DMS53 (cell line): ENCODE data around the gene PDE2A.

Experiments
- DNase-seq: peaks from one replicate; lab custom pipeline; 2025; lab: John Stamatoyannopoulos, UW

PDE2A gene

DNA sequence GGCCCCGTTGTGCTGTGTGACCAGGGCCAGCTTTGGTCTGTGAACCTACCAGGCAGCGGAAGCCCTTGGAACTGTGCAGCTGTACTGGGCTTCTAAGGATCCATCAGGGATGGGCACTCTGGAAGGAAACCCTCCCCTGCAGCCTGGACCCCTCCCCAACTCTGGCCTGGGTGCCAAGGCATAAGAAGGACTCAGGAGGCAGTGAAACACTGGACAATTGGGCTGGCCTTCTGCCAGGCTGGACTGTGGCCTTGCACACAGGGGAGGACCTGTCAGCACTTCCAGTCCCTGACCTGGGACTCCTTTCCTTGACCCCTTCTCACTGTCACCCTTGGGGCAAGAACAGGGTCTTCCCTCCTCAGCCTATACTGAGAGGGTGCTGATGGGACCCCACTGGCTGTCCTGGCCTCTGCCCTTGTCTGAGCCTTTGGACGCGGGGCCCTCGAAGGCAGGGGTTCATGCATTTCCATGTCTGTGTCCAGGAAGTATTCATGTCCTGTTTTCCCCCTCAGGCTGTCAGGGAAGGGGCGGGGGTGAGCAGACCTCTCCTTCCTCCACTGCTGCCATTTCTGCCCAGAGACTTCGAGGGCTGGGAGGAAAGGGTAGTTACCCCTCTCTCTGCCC lies 39.6 kb downstream of the PDE2A start:
- DNase-seq = no peak

DNA sequence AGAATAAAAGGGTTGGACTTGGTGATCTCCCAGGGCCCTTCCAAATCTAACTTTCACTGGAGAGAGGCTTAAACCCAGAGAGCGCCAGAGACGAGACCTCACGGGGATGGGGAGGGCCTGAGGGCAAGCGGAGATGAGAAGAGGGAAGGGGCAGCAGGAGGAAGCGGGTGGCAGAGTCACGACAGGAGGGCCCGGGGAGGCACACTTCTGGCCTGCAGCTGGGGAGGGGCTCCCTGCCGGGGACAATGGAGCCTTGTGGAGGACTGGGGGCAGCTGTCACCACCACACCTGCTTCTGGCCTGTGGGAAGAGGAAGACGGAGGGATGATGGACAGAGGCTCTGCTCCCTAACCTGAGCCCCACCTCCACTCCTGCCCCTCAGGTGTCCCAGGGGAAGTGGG lies 40.2 kb downstream of the PDE2A start:
- DNase-seq = no peak

DNA sequence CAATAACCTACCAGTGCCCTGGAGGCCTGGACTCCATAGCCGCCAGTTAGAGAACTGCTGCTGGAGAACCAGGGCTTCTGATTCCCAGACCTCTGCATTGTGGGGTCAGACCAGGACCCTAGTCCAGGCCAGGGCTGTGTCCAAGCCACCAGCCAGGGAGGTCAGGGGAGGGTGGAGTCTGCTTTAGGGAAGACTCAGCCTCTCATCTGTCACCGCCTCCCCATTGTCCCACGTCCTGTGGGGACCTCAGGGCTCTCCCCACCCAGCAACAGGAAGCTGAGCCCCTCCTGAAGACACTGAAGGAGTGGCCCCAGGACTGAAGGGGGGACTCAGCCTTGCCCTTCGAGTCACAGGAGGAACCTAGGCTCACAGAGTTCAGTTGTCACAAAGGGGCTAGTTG lies 41.2 kb downstream of the PDE2A start:
- DNase-seq = no peak

DNA sequence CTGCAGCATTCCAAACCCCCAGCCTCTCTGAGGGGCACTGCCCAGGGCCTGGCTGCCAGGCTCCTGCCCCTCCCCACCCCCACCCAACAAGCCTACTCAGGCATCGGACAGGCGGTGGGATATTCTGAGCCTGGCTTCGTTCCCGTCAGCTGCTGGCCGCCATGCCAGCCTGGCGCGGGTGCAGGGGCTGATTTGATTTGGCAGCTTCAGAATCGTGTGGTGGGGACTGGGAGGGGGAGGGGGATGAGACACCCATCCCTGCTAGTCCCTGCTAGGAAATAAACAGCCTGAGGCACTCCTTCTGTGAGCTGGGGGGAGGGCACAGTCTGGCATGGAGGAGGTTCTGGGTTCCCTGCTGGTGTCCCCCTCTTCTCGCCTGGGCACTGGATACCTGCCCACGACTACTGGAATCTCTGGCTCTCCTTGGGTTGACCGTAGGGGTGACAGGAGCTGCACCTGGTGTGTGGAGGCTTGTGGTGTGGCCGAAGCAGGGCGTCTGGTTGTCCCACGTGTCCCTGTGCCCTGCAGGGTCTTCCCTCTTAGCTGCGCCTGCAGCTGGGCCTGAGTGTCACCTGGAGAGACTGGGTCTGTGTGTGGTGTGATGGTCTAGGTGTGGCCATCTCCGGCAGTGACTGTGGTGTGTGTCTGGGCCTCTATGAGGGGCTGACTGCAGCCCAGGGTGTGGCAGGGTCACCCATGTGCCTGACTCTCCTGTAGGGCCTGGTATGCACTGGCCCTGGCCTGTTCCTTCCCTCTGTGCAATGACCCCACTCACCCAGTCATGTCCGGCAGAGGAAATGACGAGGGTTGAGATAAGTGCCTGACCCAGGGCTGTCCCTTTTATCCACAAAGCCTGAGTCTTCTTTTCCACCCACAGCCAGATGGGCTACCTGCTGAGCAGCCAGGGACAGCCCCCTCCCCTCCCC lies 42.2 kb downstream of the PDE2A start:
- no peak for DNase-seq

DNA sequence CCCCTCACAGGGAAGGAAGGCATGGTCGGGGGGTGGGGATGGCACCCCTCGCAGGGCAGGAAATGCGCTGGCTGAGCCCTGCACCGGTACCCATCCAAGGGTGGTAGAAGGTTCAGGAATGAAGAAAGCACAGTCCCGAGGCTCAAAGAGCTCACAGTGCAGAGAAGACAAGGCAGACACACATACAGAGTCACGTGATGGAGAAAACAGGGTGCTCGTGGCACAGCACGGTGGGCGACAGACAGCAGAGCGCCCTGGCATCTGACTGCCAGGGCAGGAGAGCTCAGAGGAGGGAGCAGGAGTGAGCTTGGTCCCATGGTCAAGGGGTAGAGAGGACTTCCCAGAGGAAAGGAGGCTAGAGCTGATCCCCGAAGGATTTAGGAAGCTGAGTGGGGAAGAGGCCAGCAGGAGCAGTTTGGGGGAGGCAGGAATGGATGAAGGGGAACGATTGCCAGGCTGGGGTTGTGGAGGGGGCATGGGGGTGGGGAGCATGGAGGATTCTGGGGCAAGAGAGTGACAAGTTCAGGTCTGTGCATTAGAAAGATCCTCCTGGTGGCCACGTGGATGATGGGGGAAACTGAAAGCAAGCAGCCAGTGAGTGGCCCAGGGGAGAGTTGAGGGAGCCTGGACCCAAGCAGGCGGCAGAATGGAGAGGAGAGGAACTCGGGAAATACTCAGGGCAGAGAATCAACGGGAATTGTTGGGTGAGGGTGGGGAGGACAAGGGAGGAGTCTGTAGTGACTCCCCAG lies 43.9 kb downstream of the PDE2A start:
- DNase-seq = peak; percentile 41

DNA sequence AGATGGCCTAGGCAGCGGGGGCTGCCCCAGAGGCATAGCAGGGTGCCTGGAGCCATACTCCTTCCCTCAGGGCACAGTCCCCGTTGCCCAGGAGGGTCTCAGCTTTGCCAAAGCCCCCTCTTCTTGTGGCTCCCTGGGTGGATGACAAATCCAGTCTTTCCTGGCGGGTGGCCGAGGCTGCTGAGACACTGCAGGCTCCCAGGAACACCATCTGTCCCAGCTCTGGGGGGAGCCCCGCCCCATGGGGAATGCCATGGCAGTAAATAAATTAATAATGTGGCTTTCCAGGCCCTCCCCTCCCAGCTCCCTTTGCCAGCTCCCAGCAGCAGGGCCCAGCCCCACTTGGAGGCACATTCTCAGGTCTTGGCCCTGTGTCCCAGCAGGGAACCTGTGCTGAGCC lies 45.0 kb downstream of the PDE2A start:
- DNase-seq = no peak

DNA sequence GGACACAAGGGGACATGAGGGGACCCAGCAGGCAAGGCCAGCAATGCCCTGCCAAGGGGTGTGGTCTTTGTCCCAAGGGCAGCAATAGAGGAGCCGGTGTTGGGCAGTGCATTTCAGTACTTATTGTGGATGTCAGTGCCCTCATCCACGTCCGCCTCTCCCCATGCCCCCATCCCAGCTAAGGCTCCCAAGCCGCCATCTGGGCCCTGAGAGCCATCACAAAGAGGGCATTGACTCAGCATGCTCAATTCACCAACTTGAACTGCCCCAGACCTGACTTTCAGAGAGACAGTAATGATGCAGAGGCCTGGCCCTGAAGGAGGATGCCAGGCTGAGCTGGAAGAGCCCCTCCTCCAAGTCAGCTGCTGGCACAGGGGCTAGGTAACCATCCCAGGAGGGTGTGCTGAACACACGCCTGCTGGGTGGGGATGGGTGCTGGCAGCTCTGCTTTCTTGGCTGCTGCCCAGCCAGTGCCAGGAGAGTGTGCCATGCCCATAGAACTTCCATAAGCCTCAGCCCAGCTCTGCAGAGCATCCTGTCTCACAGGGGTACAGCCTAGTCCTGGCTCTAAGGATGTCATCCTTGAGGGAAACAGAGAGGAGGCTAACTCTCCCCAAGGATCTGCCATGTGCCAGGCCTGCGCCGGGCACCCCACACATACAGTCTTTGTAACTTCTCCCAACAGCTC lies 46.5 kb downstream of the PDE2A start:
- DNase-seq = no peak

DNA sequence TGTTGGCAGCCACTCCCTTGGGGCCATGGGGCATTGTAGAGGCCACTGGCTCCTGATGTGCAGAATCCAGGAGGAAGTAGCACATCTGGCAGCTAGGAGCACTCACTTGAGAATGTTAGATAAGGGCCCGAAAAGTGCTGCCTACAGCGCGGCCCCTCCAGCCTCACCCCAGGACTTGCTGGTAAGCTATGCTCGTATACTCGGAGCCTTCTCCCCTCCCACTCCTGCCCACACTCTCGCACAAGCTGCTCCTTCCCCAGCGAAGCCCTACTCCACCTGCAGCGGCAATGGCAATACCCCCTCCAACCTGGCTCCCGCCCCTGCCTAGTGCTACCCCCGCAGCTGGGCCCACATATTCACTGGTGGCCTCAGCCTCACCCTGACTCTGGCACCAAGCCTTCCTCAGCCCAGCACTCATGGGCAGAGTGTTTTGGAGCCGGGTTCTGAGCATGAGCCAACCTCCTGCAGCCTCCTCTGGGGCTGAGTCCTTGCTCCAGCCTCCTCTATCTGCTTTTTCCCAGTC lies 47.7 kb downstream of the PDE2A start:
- DNase-seq = no peak

DNA sequence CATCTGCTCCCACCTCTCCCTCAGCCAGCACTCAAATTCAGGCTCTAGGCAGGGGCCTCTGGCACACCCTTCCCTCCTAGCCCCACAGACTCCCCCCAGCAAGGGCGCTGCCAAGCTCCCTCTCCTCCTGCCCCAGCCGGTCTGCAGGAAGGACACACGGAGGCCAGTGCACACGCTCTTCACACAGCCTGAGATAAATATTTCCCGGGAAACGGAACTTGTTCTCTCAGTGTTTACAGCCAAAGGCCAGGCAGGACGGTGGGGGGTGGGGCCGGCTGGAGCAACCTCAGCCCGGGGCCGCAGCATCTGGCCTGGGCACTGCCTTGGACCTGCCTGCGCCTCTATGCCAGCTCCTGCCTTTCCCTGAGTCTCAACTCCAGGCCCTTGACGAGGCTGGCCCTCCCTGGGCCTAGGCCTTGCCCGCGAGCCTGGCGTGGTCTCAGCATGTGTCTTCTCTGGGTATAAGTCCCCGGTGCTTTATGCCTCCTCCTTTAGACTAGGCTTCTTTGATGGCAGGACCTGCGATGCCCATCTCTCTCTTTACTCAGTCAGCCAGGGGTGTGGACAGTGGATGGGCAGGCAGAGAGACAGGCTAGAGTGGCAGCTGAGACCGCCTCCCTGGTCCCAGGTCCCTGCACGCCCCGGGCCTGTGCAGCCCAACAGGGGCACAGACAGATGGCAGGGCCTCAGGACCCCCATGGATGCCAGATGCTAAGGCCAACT lies 48.4 kb downstream of the PDE2A start:
- DNase-seq = peak; percentile 67

DNA sequence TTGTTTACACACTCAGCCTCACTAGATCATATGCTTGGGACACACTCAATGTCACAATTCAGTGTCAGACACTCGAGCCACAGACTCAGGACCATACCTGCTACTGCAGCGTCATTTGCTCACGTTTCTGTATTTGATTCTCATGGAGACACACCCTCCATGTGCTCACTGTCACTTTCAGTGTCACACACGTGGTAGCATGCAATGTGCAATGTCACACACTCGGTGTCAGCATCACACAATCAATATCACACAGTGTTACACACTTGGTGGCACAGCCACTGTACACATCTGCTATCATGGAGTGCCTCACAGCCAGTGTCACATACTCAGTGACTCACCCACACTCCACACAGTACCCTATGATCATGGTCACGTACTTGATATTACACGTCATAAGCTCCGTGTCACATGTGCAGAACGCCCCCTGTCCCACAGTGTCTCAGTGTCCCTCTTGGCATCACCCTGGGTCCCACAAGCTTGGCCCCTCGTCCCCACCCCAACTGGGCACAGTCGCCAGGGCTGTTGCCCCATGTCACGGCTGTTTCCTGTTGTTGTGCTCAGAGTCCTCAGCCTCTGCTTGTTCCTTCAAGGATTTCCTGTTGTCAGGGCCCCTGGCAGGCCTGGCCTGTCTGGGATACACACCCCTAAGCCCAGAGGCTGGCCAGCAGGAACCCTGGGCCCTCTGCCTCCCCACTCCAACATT lies 49.6 kb downstream of the PDE2A start:
- peak; percentile 38 for DNase-seq

DNA sequence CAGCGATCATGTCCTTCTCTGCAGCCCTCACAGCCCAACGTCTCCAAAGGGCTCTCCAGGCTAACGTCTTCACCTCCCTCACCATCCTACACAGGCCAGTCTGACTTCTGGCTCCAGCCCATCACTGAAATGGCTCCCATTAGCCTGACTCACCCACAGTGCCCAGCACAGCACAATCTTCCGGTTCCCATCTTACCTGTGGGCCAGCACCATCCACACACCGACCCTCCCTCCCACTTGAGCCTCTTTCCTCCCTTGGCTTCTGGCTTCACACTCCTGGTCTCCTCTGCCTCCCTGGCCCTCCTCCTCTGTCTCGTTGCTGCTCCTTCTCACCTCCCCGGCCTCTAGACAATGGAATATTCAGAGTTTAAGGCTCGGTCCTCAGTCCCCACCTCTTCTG lies 51.2 kb downstream of the PDE2A start:
- no peak for DNase-seq

DNA sequence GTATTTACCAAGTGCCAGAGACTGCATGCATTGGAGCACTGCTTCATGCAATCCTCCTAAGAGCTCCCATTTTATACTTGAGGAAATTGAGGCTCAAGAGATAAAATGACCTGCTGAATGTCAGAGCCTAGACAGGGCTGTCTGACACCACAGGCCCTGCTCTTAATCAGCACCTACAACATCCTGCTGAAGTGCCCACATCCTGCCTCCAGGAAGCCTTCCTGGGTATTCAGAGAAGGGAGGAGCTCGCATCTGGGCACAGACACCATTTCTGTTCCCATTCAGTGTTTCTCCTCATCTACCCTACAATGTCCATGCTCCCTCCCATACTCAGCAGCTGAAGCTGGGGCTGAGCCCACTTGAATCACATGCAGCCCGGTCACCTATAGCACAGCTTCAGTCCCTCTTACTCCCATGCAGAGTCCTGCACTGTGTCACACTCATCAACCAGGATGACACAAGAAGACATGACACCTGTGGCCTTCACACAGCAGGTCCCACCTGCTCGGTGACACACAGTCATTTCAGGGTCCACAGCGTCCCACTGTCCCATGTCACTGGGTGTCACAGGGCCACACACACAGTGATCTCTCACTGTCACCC lies 53.1 kb downstream of the PDE2A start:
- DNase-seq = no peak

DNA sequence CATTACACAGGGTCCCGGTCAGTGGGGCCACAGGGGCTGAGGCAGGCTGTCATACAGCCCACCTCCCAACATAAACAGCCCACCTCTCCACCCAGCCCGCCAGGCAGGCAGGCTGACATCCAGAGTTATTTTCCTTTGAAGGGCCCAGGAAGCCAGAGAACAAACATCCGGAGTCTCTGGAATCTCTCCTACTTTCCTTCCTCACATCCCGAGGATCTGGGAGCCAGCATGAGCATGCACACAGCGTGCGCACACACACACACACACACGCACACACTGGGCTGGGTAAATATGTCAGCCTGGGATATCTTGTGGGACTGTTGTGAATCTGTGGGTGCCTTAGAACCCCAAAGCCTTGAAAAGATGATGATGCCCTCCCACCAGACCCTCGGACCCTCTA lies 55.4 kb downstream of the PDE2A start:
- peak; percentile 40 for DNase-seq

DNA sequence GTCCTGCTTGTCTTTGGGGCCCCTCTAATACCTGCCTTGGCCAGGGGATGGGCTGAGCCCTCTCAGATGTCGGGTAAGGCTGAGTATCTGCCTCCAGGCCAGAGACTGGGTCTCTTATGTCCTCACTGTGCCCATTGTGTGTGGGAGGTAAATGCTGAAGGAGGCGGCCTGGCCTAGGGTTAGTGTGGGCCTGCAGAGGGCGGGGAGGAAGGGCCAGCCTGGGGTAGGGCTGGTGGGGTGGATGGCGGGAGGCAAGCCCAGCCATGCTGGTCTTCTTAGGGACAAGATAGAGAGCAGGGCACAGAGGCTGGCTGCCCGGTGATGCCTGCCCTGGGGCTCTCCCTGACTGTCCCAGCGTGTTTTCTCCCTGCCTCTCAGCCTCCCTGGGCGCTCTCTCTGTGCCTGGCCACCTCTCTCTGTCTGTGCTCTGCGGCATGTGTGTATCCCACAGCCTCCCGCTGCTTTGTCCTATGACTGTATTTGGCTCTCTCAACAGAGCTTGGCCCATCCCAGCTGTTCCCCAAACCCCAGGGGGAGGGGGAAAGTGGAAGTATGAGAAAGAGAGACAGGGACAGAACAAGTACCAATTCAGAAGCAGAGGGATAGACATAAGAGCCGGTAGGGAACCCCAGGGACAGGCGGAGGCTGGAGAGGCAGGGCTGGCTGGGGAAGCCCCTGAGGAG lies 57.0 kb downstream of the PDE2A start:
- no peak for DNase-seq

DNA sequence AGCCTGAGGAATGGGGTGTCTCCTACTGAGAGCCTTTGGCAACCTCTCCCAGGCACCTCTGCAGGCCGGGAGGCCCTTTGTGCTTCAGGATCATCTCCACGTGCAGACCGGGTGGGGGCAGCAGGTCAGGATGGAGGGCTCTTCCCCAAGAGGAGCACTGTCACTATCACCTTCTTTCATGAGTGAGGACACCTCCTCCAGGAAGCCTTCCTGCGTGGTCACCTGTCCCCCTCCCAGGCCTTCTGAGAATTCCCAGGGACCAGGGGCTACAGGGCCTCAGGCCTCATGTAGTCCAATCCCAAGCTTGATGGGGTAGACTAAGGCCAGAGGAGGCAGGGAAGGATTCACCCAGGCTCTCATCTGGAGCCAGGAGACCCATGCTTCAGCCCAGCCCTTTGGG lies 57.6 kb downstream of the PDE2A start:
- no peak for DNase-seq

DNA sequence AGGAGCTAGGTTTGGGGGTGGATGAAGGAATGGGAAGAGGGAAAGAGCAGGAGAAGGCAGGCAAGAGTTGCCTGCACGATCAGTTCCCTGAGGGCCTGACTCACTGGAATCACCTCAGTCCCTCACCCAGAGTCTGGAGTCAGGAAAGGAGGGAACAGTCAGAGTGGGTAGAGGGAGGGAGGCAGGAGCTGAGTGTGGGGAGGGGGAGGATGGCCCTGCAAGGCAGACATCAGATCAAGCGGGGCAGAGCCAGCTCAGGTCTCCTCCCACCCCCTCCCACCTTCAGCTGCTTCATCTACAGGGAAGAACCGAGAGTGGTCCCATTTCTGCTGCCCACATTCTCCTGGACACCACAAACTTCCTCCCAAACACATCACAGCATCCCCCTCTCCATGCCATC lies 58.9 kb downstream of the PDE2A start:
- no peak for DNase-seq

DNA sequence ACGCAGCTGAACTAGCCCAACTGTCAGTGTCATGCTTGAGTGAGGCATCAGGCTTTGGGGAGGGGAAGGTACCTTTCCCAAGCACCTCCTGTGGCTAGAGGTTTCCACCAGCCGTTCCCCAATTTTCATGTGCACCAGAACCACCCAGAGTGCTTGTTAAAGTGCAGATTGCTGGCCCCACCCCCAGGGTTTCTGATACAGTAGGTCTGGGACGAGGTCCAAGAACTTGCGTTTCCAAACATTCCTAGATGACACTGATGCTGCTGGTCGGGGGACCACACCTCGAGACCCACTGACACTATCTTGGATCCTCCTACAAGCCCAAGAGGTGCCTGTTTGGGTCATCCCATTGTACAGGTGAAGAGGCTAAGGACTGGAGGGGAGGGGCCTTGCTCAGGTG lies 59.8 kb downstream of the PDE2A start:
- no peak for DNase-seq

DNA sequence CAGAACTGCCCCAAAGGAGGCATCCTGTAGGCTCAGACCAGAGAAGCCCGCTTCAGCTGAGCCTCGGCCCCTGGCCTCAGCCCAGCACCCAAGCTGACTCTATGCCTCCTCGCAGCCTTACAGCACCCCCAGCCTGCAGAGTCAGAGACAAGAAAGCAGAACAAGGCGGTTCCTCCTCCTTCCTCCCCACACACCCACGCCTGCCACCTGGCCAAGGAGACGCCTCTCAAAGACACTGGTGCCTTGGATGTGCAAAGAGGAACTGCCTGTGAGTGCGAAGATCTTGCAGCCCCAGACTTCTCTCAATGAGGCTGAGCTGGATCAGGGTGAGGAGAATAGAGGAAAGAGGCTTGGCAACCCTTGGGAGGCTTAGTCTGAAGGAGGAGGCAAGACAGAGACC lies 60.2 kb downstream of the PDE2A start:
- DNase-seq = no peak

DNA sequence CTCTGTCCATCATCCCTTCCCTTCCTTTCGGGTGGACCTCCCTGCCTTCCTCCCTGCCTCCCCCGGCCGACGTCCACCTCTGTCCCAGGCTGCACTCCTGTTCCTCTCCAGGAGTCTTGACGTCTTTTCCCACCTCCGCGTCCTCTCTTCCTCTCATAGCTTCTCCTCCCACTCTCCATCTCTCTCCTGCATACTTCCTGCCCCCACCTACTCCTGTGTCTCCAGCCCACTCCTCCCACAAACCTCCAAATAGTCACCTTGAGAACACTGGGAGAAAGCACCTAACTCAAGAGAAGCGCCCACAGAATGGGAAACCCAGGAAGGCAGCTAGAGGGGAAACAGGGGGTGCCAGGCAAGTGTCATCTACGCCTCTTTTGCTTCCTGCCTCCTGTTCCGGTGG lies 60.8 kb downstream of the PDE2A start:
- DNase-seq = no peak

DNA sequence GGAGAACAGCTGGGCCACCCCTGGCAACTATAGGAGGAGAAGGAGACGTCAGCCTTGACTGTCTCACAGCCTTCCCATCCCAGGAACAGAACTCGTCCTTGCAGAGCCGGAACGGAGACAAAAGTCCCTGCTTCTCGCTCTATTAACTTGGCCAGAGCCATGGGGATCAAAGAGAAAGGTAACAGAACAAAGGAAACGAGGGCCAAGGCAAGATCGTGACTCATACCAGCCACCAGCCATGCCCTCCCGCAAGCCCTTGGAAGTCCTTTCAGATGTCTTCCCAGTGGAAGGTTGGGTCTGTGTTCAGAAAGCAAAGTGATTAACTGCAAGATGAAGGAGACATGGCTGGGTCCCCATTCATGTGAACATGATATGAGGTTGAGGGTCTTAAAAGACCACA lies 64.7 kb downstream of the PDE2A start:
- DNase-seq = peak; percentile 52
